ENCODE data around the gene FBXO4.

- TF ChIP-seq ZNF462 (CRISPR knock-in tag; IDR thresholded peaks at IDR 0.05) (no peak), POLR2AphosphoS5 (IDR thresholded peaks at IDR 0.05; ENCODE audit: low read depth) (no peak), EZH2 (IDR thresholded peaks at IDR 0.05; ENCODE audit: low read depth, unreplicated experiment) (no peak), CTCF (conservative IDR thresholded peaks at IDR 0.05; ENCODE audit: low read depth in 2 of 2) (no peak), EZH2phosphoT487 (IDR thresholded peaks at IDR 0.05; ENCODE audit: unreplicated experiment) (no peak), REST (IDR thresholded peaks at IDR 0.05; ENCODE audit: unreplicated experiment) (no peak), ZNF114 (CRISPR knock-in tag; IDR thresholded peaks at IDR 0.05) (no peak), CREB1 (CRISPR knock-in tag; IDR thresholded peaks at IDR 0.05; ENCODE audit: low read depth) (no peak)
Observed at GRCh38 chr5:41966401-41967105, 41.5 kb downstream of the FBXO4 start.

All from GM23338 (cell line).